ENCODE data around the gene CDH6. TPM values are rescaled to one million over a fixed set of nuclear protein-coding genes. Genes with fewer than 3 reads are reported as not detected.

Gene CDH6
- total RNA-seq, 1 donor from 2014 or later, result 90.1 TPM

GRCh38 chr5:31251032-31251431 lies 57.5 kb downstream of the CDH6 start:
- H3K27me3 ChIP-seq (ENCODE audit: insufficient read depth, low read length), result no peaks in the 10 kb centered on the region
- H3K4me3 ChIP-seq (ENCODE audit: insufficient read depth, low read depth, low read length), result no peak overlapping the region
- no peaks in the 10 kb centered on the region for H3K4me1 ChIP-seq (ENCODE audit: insufficient read depth, low read length)
- no peak overlapping the region for H3K9ac ChIP-seq (ENCODE audit: low read length)
- Mint-ChIP-seq H3K27me3 (ENCODE audit: low read depth, unreplicated experiment) (no peaks in the 10 kb centered on the region), H3K27ac (ENCODE audit: unreplicated experiment) (no peak overlapping the region), H3K36me3 (ENCODE audit: low read depth, unreplicated experiment) (peaks cover 19% of the 10 kb centered on the region), H3K9me3 (ENCODE audit: unreplicated experiment) (no peaks in the 10 kb centered on the region), H3K4me1 (ENCODE audit: low read depth, unreplicated experiment) (no peaks in the 10 kb centered on the region), H3K4me3 (ENCODE audit: unreplicated experiment) (no peak overlapping the region)
- H3K27ac ChIP-seq (ENCODE audit: low read depth, low read length), result no peak overlapping the region
- DNase-seq (ENCODE audit: low read depth) (no peak), FAIRE-seq (no peak)
- TF ChIP-seq CTCF (IDR thresholded peaks at IDR 0.05; ENCODE audit: insufficient read depth, low read depth, low read length) (no peak), EZH2 (IDR thresholded peaks at IDR 0.05; ENCODE audit: insufficient read depth, low read length) (no peak)
- H4K20me1 ChIP-seq (ENCODE audit: insufficient read depth, low read length), result peaks cover 36% of the 10 kb centered on the region
- no peak overlapping the region for H3K4me2 ChIP-seq (ENCODE audit: low read length)
- H3K36me3 ChIP-seq (ENCODE audit: insufficient read depth, low read length), result peaks cover 15% of the 10 kb centered on the region
- no peak overlapping the region for H2AFZ ChIP-seq (ENCODE audit: low read depth, low read length)
- H3K9me3 ChIP-seq (ENCODE audit: insufficient read depth, low read depth, low read length), result no peaks in the 10 kb centered on the region
- H3K79me2 ChIP-seq (ENCODE audit: insufficient read depth, low read length), result peaks cover 54% of the 10 kb centered on the region

- no peak overlapping the region for H3K4me2 ChIP-seq (ENCODE audit: low read length)
- no peaks in the 10 kb centered on the region for H3K4me1 Mint-ChIP-seq (ENCODE audit: low read depth, unreplicated experiment)
- TF ChIP-seq EZH2 (IDR thresholded peaks at IDR 0.05; ENCODE audit: insufficient read depth, low read length) (no peak), CTCF (IDR thresholded peaks at IDR 0.05; ENCODE audit: insufficient read depth, low read depth, low read length) (no peak)
- H3K4me3 Mint-ChIP-seq (ENCODE audit: unreplicated experiment), result no peak overlapping the region
- H3K4me1 ChIP-seq (ENCODE audit: insufficient read depth, low read length), result no peaks in the 10 kb centered on the region
- peaks cover 20% of the 10 kb centered on the region for H4K20me1 ChIP-seq (ENCODE audit: insufficient read depth, low read length)
- no peak for DNase-seq (ENCODE audit: low read depth)
- H3K36me3 Mint-ChIP-seq (ENCODE audit: low read depth, unreplicated experiment), result peaks cover 14% of the 10 kb centered on the region
- H3K36me3 ChIP-seq (ENCODE audit: insufficient read depth, low read length), result peaks cover 11% of the 10 kb centered on the region
- no peaks in the 10 kb centered on the region for H3K27me3 Mint-ChIP-seq (ENCODE audit: low read depth, unreplicated experiment)
- peaks cover 2% of the 10 kb centered on the region for H3K9me3 Mint-ChIP-seq (ENCODE audit: unreplicated experiment)
- no peaks in the 10 kb centered on the region for H3K9me3 ChIP-seq (ENCODE audit: insufficient read depth, low read depth, low read length)
- H3K27ac Mint-ChIP-seq (ENCODE audit: unreplicated experiment), result no peak overlapping the region
- no peak overlapping the region for H2AFZ ChIP-seq (ENCODE audit: low read depth, low read length)
- no peak overlapping the region for H3K4me3 ChIP-seq (ENCODE audit: insufficient read depth, low read depth, low read length)
- H3K27ac ChIP-seq (ENCODE audit: low read depth, low read length), result no peak overlapping the region
- peaks cover 50% of the 10 kb centered on the region for H3K79me2 ChIP-seq (ENCODE audit: insufficient read depth, low read length)
- FAIRE-seq, result no peak
- no peaks in the 10 kb centered on the region for H3K27me3 ChIP-seq (ENCODE audit: insufficient read depth, low read length)
- H3K9ac ChIP-seq (ENCODE audit: low read length), result no peak overlapping the region
Measured at GRCh38 chr5:31255041-31255440, 61.6 kb downstream of the CDH6 start.

GRCh38 chr5:31268256-31268655 lies 74.8 kb downstream of the CDH6 start:
- Mint-ChIP-seq H3K27me3 (ENCODE audit: low read depth, unreplicated experiment) (no peaks in the 10 kb centered on the region), H3K27ac (ENCODE audit: unreplicated experiment) (no peak overlapping the region)

More at GRCh38 chr5:31268256-31268655, 74.8 kb downstream of the CDH6 start:
- H3K36me3 ChIP-seq (ENCODE audit: insufficient read depth, low read length), result peaks cover 24% of the 10 kb centered on the region
- H3K9me3 ChIP-seq (ENCODE audit: insufficient read depth, low read depth, low read length), result no peaks in the 10 kb centered on the region
- no peaks in the 10 kb centered on the region for H3K4me1 ChIP-seq (ENCODE audit: insufficient read depth, low read length)
- Mint-ChIP-seq H3K9me3 (ENCODE audit: unreplicated experiment) (no peaks in the 10 kb centered on the region), H3K4me3 (ENCODE audit: unreplicated experiment) (no peak overlapping the region), H3K4me1 (ENCODE audit: low read depth, unreplicated experiment) (no peaks in the 10 kb centered on the region), H3K36me3 (ENCODE audit: low read depth, unreplicated experiment) (no peaks in the 10 kb centered on the region)
- peaks cover 18% of the 10 kb centered on the region for H4K20me1 ChIP-seq (ENCODE audit: insufficient read depth, low read length)
- H3K9ac ChIP-seq (ENCODE audit: low read length), result no peak overlapping the region
- DNase-seq (ENCODE audit: low read depth) (no peak), FAIRE-seq (no peak)
- H3K4me3 ChIP-seq (ENCODE audit: insufficient read depth, low read depth, low read length), result no peak overlapping the region
- peaks cover 16% of the 10 kb centered on the region for H3K79me2 ChIP-seq (ENCODE audit: insufficient read depth, low read length)
- no peak overlapping the region for H3K4me2 ChIP-seq (ENCODE audit: low read length)
- no peaks in the 10 kb centered on the region for H3K27me3 ChIP-seq (ENCODE audit: insufficient read depth, low read length)
- no peak overlapping the region for H2AFZ ChIP-seq (ENCODE audit: low read depth, low read length)
- H3K27ac ChIP-seq (ENCODE audit: low read depth, low read length), result no peak overlapping the region
- TF ChIP-seq EZH2 (IDR thresholded peaks at IDR 0.05; ENCODE audit: insufficient read depth, low read length) (no peak), CTCF (IDR thresholded peaks at IDR 0.05; ENCODE audit: insufficient read depth, low read depth, low read length) (no peak)
